ENCODE data around the gene LBX1. TPM values are rescaled to one million over a fixed set of nuclear protein-coding genes. Genes with fewer than 3 reads are reported as not detected.

The LBX1 gene
- total RNA-seq, 3 donors from 2014 or later (not counting 1 experiment from before 2014, with no cell fraction given), result not detected

DNA sequence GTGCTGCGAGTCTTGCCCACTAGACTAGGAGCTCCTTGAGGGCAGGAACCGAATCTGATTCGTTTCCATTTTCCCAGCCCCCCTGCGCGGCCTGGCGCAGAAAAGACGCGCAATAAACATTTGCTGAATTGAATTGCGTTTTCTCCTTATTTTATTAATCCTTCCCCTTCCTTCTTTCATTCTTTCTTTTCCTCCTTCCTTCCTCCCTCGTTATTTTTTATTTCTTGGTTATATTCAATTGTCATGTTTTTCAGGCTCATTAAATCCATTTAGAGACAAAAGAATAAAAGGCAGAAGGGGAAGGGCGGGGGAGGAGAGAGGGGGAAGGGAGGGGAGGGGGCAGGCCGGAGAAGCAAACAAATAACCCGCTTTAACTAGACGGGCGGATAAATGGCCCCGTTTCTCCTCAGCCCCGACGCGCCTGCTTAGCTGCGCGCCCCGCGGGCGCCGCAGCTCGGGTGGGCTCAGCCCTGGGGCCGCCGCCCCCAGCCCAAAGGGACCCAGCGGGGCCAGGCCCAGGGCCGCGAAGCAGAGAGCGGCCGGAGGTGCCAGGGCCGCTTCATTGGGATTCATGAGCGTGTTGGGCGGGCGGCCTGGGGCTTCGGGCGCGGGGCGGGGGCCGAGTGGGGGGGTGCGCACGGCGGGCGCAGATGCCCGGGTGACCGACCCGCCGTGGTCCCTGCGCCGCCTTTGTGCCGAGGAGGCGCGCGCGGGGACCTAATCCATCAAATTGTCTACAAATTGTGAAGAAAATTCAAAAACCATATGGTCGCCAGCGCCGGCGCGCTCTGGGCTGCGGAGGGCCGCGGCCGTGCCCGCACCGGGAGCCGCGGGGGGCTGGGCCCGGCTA lies 5.0 kb downstream of the LBX1 start:
- no peak overlapping the region for H3K27ac Mint-ChIP-seq
- no peaks in the 10 kb centered on the region for H3K9me3 ChIP-seq (ENCODE audit: control insufficient read depth, insufficient read depth, low read length)
- TF ChIP-seq, protein P1, sequence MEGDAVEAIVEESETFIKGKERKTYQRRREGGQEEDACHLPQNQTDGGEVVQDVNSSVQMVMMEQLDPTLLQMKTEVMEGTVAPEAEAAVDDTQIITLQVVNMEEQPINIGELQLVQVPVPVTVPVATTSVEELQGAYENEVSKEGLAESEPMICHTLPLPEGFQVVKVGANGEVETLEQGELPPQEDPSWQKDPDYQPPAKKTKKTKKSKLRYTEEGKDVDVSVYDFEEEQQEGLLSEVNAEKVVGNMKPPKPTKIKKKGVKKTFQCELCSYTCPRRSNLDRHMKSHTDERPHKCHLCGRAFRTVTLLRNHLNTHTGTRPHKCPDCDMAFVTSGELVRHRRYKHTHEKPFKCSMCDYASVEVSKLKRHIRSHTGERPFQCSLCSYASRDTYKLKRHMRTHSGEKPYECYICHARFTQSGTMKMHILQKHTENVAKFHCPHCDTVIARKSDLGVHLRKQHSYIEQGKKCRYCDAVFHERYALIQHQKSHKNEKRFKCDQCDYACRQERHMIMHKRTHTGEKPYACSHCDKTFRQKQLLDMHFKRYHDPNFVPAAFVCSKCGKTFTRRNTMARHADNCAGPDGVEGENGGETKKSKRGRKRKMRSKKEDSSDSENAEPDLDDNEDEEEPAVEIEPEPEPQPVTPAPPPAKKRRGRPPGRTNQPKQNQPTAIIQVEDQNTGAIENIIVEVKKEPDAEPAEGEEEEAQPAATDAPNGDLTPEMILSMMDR (IDR thresholded peaks at IDR 0.05), result no peak
- peaks cover 71 to 76% of the 10 kb centered on the region in 2 donors for H3K27me3 Mint-ChIP-seq (ENCODE audit: low read depth in 2 of 2)
- H3K27ac ChIP-seq (ENCODE audit: low read length), result no peak overlapping the region
- no peaks in the 10 kb centered on the region for H3K36me3 ChIP-seq (ENCODE audit: control insufficient read depth, insufficient read depth, low read length)
- peaks cover 51% of the 10 kb centered on the region for H3K4me1 ChIP-seq (ENCODE audit: control insufficient read depth, insufficient read depth, low read length)
- H3K4me3 Mint-ChIP-seq, result no peak overlapping the region
- H3K9me3 Mint-ChIP-seq, result no peaks in the 10 kb centered on the region
- no peaks in the 10 kb centered on the region for H3K36me3 Mint-ChIP-seq
- peaks cover 56% of the 10 kb centered on the region for H3K27me3 ChIP-seq (ENCODE audit: control insufficient read depth, insufficient read depth, low read length)
- no peak overlapping the region for H3K4me3 ChIP-seq (ENCODE audit: low read length)
- intact Hi-C loops (cut with micrococcal nuclease), result no loop called here
- DNase-seq (no peak), ATAC-seq (no peak)
- whole genome bisulfite sequencing (ENCODE audit: insufficient coverage), result 11% methylated on average over 69 of the region's 71 CpGs
- H3K4me1 Mint-ChIP-seq, result peaks cover 17 to 36% of the 10 kb centered on the region in 2 donors

DNA sequence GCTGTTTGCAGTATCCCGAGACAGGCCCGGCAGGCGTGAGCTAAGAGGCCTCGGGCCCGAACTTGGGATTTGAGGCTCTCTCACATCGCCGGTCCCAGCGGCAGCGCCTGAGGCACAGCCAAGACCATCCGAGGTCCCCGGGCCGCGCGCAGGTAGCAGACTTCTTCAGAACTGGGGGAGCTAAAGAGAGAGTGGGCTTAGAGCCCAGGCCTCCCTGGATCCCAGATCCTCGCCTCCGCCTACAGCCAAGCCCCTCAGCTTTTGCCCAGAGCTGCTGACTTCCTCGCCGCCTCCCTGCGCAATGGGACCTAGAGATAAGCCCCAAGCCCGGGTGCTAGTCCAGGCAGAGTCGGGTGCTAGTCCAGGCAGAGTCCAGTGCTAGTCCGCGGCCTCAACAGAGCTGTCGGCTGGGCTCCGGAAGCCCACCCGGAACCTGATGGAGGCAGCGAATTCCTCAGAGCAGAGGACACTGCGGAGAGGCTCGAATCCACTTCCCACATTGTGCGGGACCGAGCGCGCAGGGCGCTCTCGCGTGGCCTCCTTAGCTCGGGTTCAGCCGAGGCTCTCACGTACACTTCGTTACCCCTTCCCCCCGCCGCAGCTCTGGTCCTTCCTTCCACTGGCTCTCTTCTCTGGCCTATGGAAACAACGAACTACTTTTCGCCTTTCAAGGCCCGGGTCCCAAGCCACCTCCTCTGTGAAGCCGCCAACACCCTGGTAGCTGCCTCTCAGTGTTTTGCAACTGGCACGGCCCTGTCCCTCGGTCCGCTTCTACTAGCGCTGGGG lies 5.8 kb downstream of the LBX1 start:
- H3K27ac ChIP-seq (ENCODE audit: low read length), result no peak overlapping the region
- peaks cover 46% of the 10 kb centered on the region for H3K4me1 ChIP-seq (ENCODE audit: control insufficient read depth, insufficient read depth, low read length)
- intact Hi-C loops (cut with micrococcal nuclease), result no loop called here
- Mint-ChIP-seq H3K4me1 (peaks cover 17 to 32% of the 10 kb centered on the region in 2 donors), H3K36me3 (no peaks in the 10 kb centered on the region), H3K27me3 (ENCODE audit: low read depth in 2 of 2) (peaks cover 76 to 77% of the 10 kb centered on the region in 2 donors), H3K4me3 (no peak overlapping the region), H3K27ac (no peak overlapping the region), H3K9me3 (no peaks in the 10 kb centered on the region)
- peak in 1 of 2 donors; percentile 34 for DNase-seq
- TF ChIP-seq, protein P1 (IDR thresholded peaks at IDR 0.05), result no peak
- H3K36me3 ChIP-seq (ENCODE audit: control insufficient read depth, insufficient read depth, low read length), result no peaks in the 10 kb centered on the region
- no peak for ATAC-seq
- no peak overlapping the region for H3K4me3 ChIP-seq (ENCODE audit: low read length)
- 11% methylated on average over 50 of the region's 50 CpGs for WGBS (ENCODE audit: insufficient coverage)
- H3K9me3 ChIP-seq (ENCODE audit: control insufficient read depth, insufficient read depth, low read length), result no peaks in the 10 kb centered on the region
- peaks cover 55% of the 10 kb centered on the region for H3K27me3 ChIP-seq (ENCODE audit: control insufficient read depth, insufficient read depth, low read length)

DNA sequence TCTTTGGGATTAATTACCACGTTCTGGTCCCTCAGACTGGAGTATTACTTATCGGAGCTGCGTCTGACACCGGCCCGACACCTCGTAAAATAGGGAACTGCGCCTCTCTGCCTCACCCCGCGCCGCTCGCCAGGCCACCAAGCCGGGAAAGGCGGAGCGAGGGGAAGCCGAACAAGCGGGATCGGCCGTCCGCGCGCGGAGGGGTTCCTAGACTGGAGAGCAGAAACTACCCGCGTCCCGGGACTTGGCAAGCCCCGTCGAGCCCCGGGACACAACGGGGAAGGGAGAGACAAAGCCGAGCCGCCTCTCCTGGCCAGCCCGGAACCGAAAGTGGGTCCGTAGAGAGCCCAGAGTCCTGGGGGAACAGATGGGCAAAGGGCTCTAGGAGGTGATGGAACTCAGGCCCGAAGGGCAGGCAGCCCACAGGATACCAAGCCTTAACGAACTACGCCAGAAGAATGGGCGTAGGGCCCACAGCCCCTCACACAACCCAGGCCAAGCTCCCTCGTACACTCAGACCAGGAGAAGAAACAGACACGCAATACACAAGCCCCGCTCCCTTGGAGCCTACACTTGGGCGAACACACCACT lies 6.5 kb downstream of the LBX1 start:
- Histone ChIP-seq H3K27me3 (ENCODE audit: control insufficient read depth, insufficient read depth, low read length) (peaks cover 53% of the 10 kb centered on the region), H3K4me1 (ENCODE audit: control insufficient read depth, insufficient read depth, low read length) (peaks cover 44% of the 10 kb centered on the region), H3K9me3 (ENCODE audit: control insufficient read depth, insufficient read depth, low read length) (no peaks in the 10 kb centered on the region), H3K27ac (ENCODE audit: low read length) (no peak overlapping the region), H3K36me3 (ENCODE audit: control insufficient read depth, insufficient read depth, low read length) (no peaks in the 10 kb centered on the region), H3K4me3 (ENCODE audit: low read length) (no peak overlapping the region)
- intact Hi-C loops (cut with micrococcal nuclease), result no loop called here
- no peak for DNase-seq
- Mint-ChIP-seq H3K4me1 (peaks cover 17 to 30% of the 10 kb centered on the region in 2 donors), H3K4me3 (peak overlapping the region; percentile 13), H3K36me3 (no peaks in the 10 kb centered on the region), H3K9me3 (no peaks in the 10 kb centered on the region), H3K27ac (no peak overlapping the region), H3K27me3 (ENCODE audit: low read depth in 2 of 2) (peaks cover 77 to 81% of the 10 kb centered on the region in 2 donors)
- TF ChIP-seq, protein P1 (IDR thresholded peaks at IDR 0.05), result no peak
- 2% methylated on average over 42 of the region's 42 CpGs for WGBS (ENCODE audit: insufficient coverage)
- ATAC-seq, result no peak
